ENCODE data around the gene CXADR.

The CXADR gene

DNA sequence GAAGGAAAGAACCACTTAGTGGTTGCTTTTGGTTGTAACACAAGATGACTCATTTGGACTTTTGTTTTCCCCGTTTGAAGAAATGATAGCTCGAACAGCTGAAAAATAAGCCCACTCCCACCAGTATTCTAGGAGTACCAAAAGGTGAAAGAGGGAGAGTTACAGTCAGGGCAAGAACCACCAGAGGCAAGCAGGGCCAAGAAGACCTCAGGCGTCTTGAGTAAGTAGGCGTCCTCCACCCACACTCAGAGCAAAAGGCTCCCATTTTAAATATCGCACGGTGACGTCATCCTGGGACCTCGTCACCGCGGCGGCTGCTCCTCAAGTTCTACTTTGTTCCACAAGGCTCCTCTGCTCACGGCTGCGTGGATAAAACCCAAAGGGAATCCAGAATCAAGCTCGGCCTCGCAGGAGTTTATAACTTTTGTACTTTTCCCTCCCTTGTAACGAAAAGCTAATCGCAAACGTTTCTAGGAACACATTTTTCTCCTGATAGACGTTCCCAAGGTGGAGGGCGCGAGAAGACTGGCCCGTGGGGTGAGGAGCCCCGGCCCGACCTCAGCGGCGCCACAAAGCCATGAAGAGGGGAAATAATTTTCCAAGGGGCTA is 98.7 kb downstream of the CXADR start:
- peak overlapping the region; percentile 97 for H3K27ac Mint-ChIP-seq
- no peaks in the 10 kb centered on the region for H3K9me3 Mint-ChIP-seq
- no peaks in the 10 kb centered on the region for H3K27me3 Mint-ChIP-seq (ENCODE audit: low read depth)
- H3K4me1 Mint-ChIP-seq (ENCODE audit: low read depth): peaks cover 51% of the 10 kb centered on the region
- H3K4me3 Mint-ChIP-seq: peak overlapping the region; percentile 93
- DNase-seq (ENCODE audit: low spot score): peak; percentile 88
- peaks cover 35% of the 10 kb centered on the region for H3K36me3 Mint-ChIP-seq (ENCODE audit: low read depth)

DNA sequence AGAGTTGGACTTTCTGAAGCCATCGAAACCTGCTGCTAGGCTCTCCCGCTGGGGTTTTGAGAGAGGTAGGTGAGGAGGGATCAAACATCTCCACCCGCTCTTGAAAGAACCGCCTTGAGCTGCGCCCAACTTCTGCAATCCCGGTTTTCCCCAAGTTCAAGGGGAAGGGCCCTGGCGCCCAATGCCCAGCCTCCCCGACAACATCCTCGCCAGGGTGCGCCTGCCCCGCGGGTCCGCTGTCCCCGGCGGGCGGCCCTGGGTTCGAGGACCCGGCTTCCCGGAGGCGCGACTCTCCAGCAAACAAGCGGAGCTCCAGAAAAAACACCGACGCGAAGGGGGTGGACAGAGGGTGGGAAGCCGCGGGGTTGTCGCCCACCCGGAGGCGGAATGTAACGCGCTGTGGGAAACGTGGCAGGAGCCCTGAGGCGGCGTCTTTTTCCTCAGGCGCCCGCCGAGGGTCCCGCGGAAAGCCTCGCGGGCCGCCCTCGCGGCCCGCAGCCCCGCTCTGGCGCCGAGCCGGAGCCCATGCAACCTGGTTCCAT is 99.3 kb downstream of the CXADR start:
- peak; percentile 18 for DNase-seq (ENCODE audit: low spot score)
- H3K36me3 Mint-ChIP-seq (ENCODE audit: low read depth): peaks cover 34% of the 10 kb centered on the region
- peaks cover 51% of the 10 kb centered on the region for H3K4me1 Mint-ChIP-seq (ENCODE audit: low read depth)
- H3K27ac Mint-ChIP-seq: peak overlapping the region; percentile 97
- no peaks in the 10 kb centered on the region for H3K9me3 Mint-ChIP-seq
- no peaks in the 10 kb centered on the region for H3K27me3 Mint-ChIP-seq (ENCODE audit: low read depth)
- H3K4me3 Mint-ChIP-seq: peak overlapping the region; percentile 93

DNA sequence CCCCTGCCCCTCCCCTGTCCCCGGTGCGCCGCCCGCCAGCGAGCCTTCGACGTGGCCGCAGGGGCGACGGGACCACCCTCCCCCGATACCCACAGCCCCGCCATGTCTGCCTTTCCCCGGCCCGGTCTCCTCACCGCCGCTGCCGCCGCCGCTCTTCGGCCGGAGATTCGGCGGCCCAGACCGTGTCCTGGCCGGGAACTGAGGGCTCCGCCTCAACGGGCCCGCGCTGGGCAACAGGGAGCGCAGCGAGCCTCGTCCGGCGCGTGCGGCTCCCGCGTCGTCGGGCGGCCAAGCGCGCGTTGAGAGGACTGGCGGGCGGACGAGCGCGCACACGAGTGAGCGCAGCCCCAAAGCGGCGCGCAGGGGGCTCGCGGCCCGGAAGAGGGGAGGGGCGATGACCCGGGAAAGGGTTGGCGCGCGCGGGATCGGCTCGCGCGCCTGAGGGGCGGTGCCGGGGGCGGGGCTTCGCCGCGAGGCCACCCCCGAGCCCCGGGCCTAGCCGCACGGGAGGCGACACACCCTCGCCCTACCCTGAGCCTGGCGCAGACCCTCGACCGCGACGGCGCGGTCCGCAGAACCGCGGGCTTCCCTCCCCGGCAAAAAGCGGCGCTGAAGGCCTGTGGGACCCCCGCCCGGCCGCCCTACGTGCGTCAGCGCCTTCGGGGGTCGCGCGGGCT is 99.9 kb downstream of the CXADR start, which contains the start of gene BTG3:
Gene BTG3, minus strand, starts transcription at position 337 of the 677 bp plus-strand sequence. CDS start 3,757 bp downstream, outside the sequence.
- peaks cover 28% of the 10 kb centered on the region for H3K36me3 Mint-ChIP-seq (ENCODE audit: low read depth)
- no peaks in the 10 kb centered on the region for H3K9me3 Mint-ChIP-seq
- H3K27me3 Mint-ChIP-seq (ENCODE audit: low read depth): no peaks in the 10 kb centered on the region
- peak; percentile 84 for DNase-seq (ENCODE audit: low spot score)
- H3K4me3 Mint-ChIP-seq: peak within 1 kb of the TSS; percentile 93
- H3K27ac Mint-ChIP-seq: peak within 1 kb of the TSS; percentile 97
- H3K4me1 Mint-ChIP-seq (ENCODE audit: low read depth): peaks cover 47% of the 10 kb centered on the region

GRCh38 chr21:17613242-17613676 is 100.4 kb downstream of the CXADR start:
- peak; percentile 5 for DNase-seq (ENCODE audit: low spot score)

DNA sequence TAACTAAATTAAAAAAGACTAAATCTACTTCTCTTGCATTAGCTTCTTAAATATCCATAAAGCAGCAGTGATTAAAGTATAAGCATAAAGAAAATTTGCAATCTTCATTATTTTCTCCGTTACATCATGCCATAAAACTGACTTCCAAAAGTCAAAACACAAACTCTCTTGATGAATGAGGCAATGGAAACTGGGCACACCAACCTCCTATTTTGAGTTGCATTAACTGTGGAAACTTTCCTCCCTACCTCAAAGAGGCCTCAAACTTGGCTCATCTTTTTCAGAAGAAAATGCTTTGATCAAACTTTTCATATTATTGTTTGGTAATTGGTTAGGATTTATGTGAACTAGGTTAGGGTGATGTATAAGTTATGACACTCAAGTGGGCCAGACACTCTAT is 104.0 kb downstream of the CXADR start:
- no peak overlapping the region for H3K4me3 Mint-ChIP-seq
- peaks cover 16% of the 10 kb centered on the region for H3K4me1 Mint-ChIP-seq (ENCODE audit: low read depth)
- DNase-seq (ENCODE audit: low spot score): no peak
- H3K36me3 Mint-ChIP-seq (ENCODE audit: low read depth): no peaks in the 10 kb centered on the region
- H3K27ac Mint-ChIP-seq: no peak overlapping the region
- peaks cover 5% of the 10 kb centered on the region for H3K27me3 Mint-ChIP-seq (ENCODE audit: low read depth)
- H3K9me3 Mint-ChIP-seq: no peaks in the 10 kb centered on the region

More at GRCh38 chr21:17613242-17613676, 100.4 kb downstream of the CXADR start:
- Mint-ChIP-seq H3K27ac (peak overlapping the region; percentile 82), H3K36me3 (ENCODE audit: low read depth) (peaks cover 22% of the 10 kb centered on the region), H3K4me3 (peak overlapping the region; percentile 81), H3K9me3 (no peaks in the 10 kb centered on the region), H3K4me1 (ENCODE audit: low read depth) (peaks cover 42% of the 10 kb centered on the region), H3K27me3 (ENCODE audit: low read depth) (no peaks in the 10 kb centered on the region)

GRCh38 chr21:17622018-17622417 is 109.2 kb downstream of the CXADR start:
- Mint-ChIP-seq H3K4me1 (ENCODE audit: low read depth) (no peaks in the 10 kb centered on the region), H3K36me3 (ENCODE audit: low read depth) (no peaks in the 10 kb centered on the region), H3K9me3 (no peaks in the 10 kb centered on the region), H3K4me3 (no peak overlapping the region), H3K27ac (no peak overlapping the region), H3K27me3 (ENCODE audit: low read depth) (peaks cover 25% of the 10 kb centered on the region)
- DNase-seq (ENCODE audit: low spot score): no peak

- Mint-ChIP-seq H3K27ac (no peak overlapping the region), H3K27me3 (ENCODE audit: low read depth) (no peaks in the 10 kb centered on the region), H3K36me3 (ENCODE audit: low read depth) (no peaks in the 10 kb centered on the region), H3K9me3 (no peaks in the 10 kb centered on the region), H3K4me1 (ENCODE audit: low read depth) (no peaks in the 10 kb centered on the region), H3K4me3 (no peak overlapping the region)
- no peak for DNase-seq (ENCODE audit: low spot score)
These were observed 118.4 kb downstream of the CXADR start for GRCh38 chr21:17631195-17631594.

DNA sequence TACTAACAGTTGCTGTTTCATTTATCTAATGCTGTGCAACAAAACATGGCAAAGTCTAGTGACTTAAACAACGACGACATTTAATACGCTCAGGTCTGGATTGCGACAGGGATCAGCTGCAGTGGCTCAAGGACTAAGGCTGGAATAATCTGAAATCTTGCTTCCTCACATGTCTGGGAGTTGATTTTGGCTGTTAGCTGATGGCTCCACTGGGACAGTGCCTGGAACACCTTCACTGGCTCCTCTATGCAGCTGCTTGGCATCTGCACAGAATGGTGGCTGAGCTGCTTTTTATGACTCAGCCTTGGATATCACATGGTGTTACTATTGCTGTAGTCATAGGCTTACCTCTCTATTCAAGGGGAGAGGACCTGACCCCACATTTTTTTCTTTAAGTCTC is 123.9 kb downstream of the CXADR start:
- no peak overlapping the region for H3K4me3 Mint-ChIP-seq
- no peaks in the 10 kb centered on the region for H3K27me3 Mint-ChIP-seq (ENCODE audit: low read depth)
- DNase-seq (ENCODE audit: low spot score): no peak
- peaks cover 4% of the 10 kb centered on the region for H3K9me3 Mint-ChIP-seq
- no peaks in the 10 kb centered on the region for H3K4me1 Mint-ChIP-seq (ENCODE audit: low read depth)
- H3K27ac Mint-ChIP-seq: no peak overlapping the region
- no peaks in the 10 kb centered on the region for H3K36me3 Mint-ChIP-seq (ENCODE audit: low read depth)

DNA sequence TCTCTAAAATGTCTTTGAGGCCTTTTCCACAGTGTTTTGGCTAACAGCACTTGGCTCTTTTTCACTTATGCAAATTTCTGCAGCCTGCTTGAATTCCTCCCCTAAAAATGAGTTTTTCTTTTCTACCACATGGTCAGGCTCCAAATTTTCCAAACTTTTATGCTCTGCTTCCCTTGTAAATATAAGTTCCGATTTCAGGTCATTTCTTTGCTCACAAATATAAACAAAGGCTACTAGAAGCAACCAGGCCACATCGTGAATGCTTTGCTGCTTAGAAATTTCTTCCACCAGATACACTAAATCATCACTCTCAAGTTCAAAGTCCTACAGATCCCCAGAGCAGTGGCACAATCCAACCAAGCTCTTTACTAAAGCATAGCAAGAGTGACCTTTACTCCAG is 128.0 kb downstream of the CXADR start:
- Mint-ChIP-seq H3K9me3 (peaks cover 4% of the 10 kb centered on the region), H3K27ac (no peak overlapping the region), H3K27me3 (ENCODE audit: low read depth) (no peaks in the 10 kb centered on the region), H3K4me3 (no peak overlapping the region), H3K36me3 (ENCODE audit: low read depth) (no peaks in the 10 kb centered on the region), H3K4me1 (ENCODE audit: low read depth) (no peaks in the 10 kb centered on the region)
- no peak for DNase-seq (ENCODE audit: low spot score)

Measured in T-helper 2 cell treated with Interferon-gamma antibody and Interleukin-4, amounts not matched to agents 5 μg/mL and 100 μg/mL, for 36 hours (primary cell).